ENCODE results near the gene REP15.

Gene REP15

DNA sequence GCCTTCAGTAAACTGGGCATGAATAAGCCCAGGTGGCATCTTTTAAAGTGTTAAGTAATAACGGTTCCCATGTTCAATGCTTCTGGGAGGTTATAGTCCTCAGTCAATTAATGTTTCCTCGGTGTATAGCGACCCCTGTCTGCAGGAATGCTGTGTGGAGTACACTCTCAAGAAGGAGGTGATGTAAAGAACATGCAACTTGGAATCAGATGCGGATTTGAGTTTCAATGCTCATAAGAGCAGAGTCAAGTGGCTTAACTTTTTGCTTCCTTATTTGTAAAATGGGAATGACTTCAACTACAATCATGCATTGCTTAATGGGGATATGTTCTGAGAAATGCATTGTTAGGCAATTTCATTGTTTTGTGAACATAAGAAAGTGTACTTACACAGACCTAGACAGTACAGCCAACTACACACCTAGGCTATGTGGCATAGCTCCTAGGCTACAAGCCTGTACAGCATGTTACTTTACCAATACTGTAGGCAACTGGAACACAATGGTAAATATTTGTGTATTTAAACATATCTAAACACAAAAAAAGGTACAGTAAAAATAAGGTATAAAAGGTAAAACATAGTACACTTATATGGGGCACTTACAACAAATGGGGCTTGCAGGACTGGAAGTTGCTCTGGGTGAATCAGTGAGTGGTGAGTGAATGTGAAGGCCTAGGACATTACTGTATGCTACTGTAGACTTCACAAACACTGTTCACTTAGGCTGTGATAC lies 7.6 kb downstream of the REP15 start:
- Histone ChIP-seq H3K4me3 (ENCODE audit: low read length) (no peak overlapping the region), H3K27me3 (ENCODE audit: control insufficient read depth, insufficient read depth, low read length) (no peaks in the 10 kb centered on the region), H3K4me1 (ENCODE audit: control insufficient read depth, low read depth, low read length) (no peaks in the 10 kb centered on the region), H3K9me3 (ENCODE audit: control insufficient read depth, low read depth, low read length) (no peaks in the 10 kb centered on the region), H3K36me3 (ENCODE audit: control insufficient read depth, low read depth, low read length) (no peaks in the 10 kb centered on the region), H3K27ac (ENCODE audit: low read length) (no peak overlapping the region), H3K9ac (ENCODE audit: low read length) (no peak overlapping the region)

- no peak overlapping the region for H3K27ac ChIP-seq (ENCODE audit: low read length)
- H3K27me3 ChIP-seq (ENCODE audit: control insufficient read depth, insufficient read depth, low read length) = no peaks in the 10 kb centered on the region
Measured at GRCh38 chr12:27705263-27705662, 9.0 kb downstream of the REP15 start.

DNA sequence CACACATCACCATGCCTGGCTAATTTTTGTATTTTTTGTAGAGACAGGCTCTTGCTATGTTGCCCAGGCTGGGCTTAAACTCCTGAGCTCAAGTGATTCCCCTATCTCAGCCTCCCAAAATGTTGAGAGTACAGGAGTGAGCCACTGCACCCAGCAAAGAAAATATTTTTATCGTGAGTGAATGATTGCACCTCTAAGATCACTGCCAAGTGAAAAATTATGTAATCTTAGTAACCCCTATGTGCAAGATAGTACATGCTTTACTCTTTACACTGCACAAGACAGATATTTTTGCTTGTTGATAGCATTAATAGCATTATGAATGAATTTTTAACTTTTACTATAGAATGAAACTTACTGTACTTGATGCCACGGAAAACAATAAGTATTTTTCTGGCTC lies 11.0 kb downstream of the REP15 start:
- no peaks in the 10 kb centered on the region for H3K36me3 ChIP-seq (ENCODE audit: control insufficient read depth, low read depth, low read length)
- no peak overlapping the region for H3K4me3 ChIP-seq (ENCODE audit: low read length)
- no peaks in the 10 kb centered on the region for H3K27me3 ChIP-seq (ENCODE audit: control insufficient read depth, insufficient read depth, low read length)
- H3K9me3 ChIP-seq (ENCODE audit: control insufficient read depth, low read depth, low read length) = no peaks in the 10 kb centered on the region
- H3K4me1 ChIP-seq (ENCODE audit: control insufficient read depth, low read depth, low read length) = no peaks in the 10 kb centered on the region
- no peak overlapping the region for H3K27ac ChIP-seq (ENCODE audit: low read length)
- no peak overlapping the region for H3K9ac ChIP-seq (ENCODE audit: low read length)

More at GRCh38 chr12:27705263-27705662, 9.0 kb downstream of the REP15 start:
- no peaks in the 10 kb centered on the region for H3K9me3 ChIP-seq (ENCODE audit: control insufficient read depth, low read depth, low read length)
- no peak overlapping the region for H3K9ac ChIP-seq (ENCODE audit: low read length)
- no peaks in the 10 kb centered on the region for H3K4me1 ChIP-seq (ENCODE audit: control insufficient read depth, low read depth, low read length)
- no peak overlapping the region for H3K4me3 ChIP-seq (ENCODE audit: low read length)
- no peaks in the 10 kb centered on the region for H3K36me3 ChIP-seq (ENCODE audit: control insufficient read depth, low read depth, low read length)

- Histone ChIP-seq H3K36me3 (ENCODE audit: control insufficient read depth, low read depth, low read length) (no peaks in the 10 kb centered on the region), H3K4me1 (ENCODE audit: control insufficient read depth, low read depth, low read length) (no peaks in the 10 kb centered on the region), H3K9ac (ENCODE audit: low read length) (no peak overlapping the region), H3K27me3 (ENCODE audit: control insufficient read depth, insufficient read depth, low read length) (no peaks in the 10 kb centered on the region), H3K9me3 (ENCODE audit: control insufficient read depth, low read depth, low read length) (no peaks in the 10 kb centered on the region), H3K4me3 (ENCODE audit: low read length) (no peak overlapping the region), H3K27ac (ENCODE audit: low read length) (no peak overlapping the region)
Measured at GRCh38 chr12:27709212-27709931, 13.1 kb downstream of the REP15 start.

GRCh38 chr12:27709932-27710591 lies 13.8 kb downstream of the REP15 start:
- H3K36me3 ChIP-seq (ENCODE audit: control insufficient read depth, low read depth, low read length) = no peaks in the 10 kb centered on the region
- peak overlapping the region; percentile 91 for H3K4me3 ChIP-seq (ENCODE audit: low read length)
- no peaks in the 10 kb centered on the region for H3K27me3 ChIP-seq (ENCODE audit: control insufficient read depth, insufficient read depth, low read length)
- peak overlapping the region; percentile 75 for H3K9ac ChIP-seq (ENCODE audit: low read length)
- H3K4me1 ChIP-seq (ENCODE audit: control insufficient read depth, low read depth, low read length) = no peaks in the 10 kb centered on the region
- no peak overlapping the region for H3K27ac ChIP-seq (ENCODE audit: low read length)
- H3K9me3 ChIP-seq (ENCODE audit: control insufficient read depth, low read depth, low read length) = no peaks in the 10 kb centered on the region

DNA sequence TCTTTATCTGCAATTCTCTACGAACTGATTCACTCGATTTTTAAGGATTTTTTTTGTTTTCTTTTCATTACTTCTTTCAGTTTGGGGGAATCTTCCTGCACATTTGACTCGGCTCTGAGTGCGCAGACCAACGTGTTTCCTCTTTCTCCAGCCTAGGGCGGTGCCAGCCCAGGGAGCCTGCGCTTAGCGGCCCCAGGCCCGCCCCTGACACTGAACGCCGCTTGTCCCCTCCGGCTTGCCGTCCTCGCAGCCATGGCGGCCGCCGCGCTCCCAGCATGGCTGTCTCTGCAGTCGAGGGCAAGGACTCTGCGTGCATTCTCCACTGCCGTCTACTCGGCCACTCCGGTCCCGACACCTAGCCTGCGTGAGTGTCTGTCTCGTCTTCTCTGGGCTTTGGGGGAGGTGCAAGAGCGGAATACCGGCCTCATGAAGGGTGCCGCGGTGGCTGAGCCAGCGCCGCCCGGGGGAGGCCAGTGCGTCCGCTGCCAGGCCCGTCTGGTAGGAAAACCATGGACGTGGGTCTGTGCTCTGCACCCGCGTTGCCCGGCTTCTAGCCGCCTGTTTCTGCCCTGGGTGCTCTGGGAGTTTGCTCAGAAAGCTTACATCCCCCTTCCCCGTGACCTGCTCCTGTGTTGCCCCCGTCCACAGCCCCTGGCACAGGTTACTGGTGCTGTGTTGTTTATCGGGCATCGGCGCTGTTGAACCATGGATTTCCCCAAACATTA lies 14.5 kb downstream of the REP15 start, which contains the start of gene MRPS35:
TSS of gene MRPS35 (plus strand) at position 241 of the 725 bp plus-strand sequence. CDS start at position 253, 12 bp downstream.
- H3K9ac ChIP-seq (ENCODE audit: low read length) = peak within 1 kb of the TSS; percentile 75
- peaks cover 3% of the 10 kb centered on the region for H3K36me3 ChIP-seq (ENCODE audit: control insufficient read depth, low read depth, low read length)
- H3K4me3 ChIP-seq (ENCODE audit: low read length) = peak within 1 kb of the TSS; percentile 91
- H3K27me3 ChIP-seq (ENCODE audit: control insufficient read depth, insufficient read depth, low read length) = no peaks in the 10 kb centered on the region
- H3K9me3 ChIP-seq (ENCODE audit: control insufficient read depth, low read depth, low read length) = no peaks in the 10 kb centered on the region
- H3K27ac ChIP-seq (ENCODE audit: low read length) = peak within 1 kb of the TSS; percentile 38
- H3K4me1 ChIP-seq (ENCODE audit: control insufficient read depth, low read depth, low read length) = no peaks in the 10 kb centered on the region

DNA sequence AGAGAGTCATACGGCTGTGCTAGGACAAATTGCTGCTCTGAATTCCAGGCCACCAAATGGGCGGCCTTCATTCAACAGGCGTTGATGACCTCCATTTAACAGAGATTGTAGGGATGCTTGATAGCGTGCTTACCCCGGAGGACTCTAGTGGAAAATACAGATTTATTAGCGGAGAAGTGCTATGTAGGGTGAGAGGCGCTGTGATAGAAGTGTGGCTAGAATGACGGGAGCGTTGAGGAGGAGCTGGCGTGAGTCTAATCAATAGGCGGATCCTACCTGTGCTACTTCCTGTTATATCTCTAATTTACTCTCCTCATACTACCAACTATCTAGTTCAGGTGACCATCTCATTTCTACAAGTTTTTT lies 15.1 kb downstream of the REP15 start:
- Histone ChIP-seq H3K4me1 (ENCODE audit: control insufficient read depth, low read depth, low read length) (no peaks in the 10 kb centered on the region), H3K27ac (ENCODE audit: low read length) (peak overlapping the region; percentile 38), H3K9ac (ENCODE audit: low read length) (peak overlapping the region; percentile 75), H3K4me3 (ENCODE audit: low read length) (peak overlapping the region; percentile 91), H3K27me3 (ENCODE audit: control insufficient read depth, insufficient read depth, low read length) (no peaks in the 10 kb centered on the region), H3K36me3 (ENCODE audit: control insufficient read depth, low read depth, low read length) (peaks cover 6% of the 10 kb centered on the region), H3K9me3 (ENCODE audit: control insufficient read depth, low read depth, low read length) (no peaks in the 10 kb centered on the region)

- Histone ChIP-seq H3K9ac (ENCODE audit: low read length) (no peak overlapping the region), H3K27me3 (ENCODE audit: control insufficient read depth, insufficient read depth, low read length) (no peaks in the 10 kb centered on the region)
Measured at GRCh38 chr12:27711967-27712366, 15.7 kb downstream of the REP15 start.

GRCh38 chr12:27723212-27723611 lies 27.0 kb downstream of the REP15 start:
- H3K9me3 ChIP-seq (ENCODE audit: control insufficient read depth, low read depth, low read length) = no peaks in the 10 kb centered on the region
- H3K4me3 ChIP-seq (ENCODE audit: low read length) = no peak overlapping the region
- H3K36me3 ChIP-seq (ENCODE audit: control insufficient read depth, low read depth, low read length) = peaks cover 44% of the 10 kb centered on the region
- no peak overlapping the region for H3K27ac ChIP-seq (ENCODE audit: low read length)
- no peak overlapping the region for H3K9ac ChIP-seq (ENCODE audit: low read length)
- no peaks in the 10 kb centered on the region for H3K27me3 ChIP-seq (ENCODE audit: control insufficient read depth, insufficient read depth, low read length)
- H3K4me1 ChIP-seq (ENCODE audit: control insufficient read depth, low read depth, low read length) = no peaks in the 10 kb centered on the region

More at GRCh38 chr12:27711967-27712366, 15.7 kb downstream of the REP15 start:
- Histone ChIP-seq H3K4me1 (ENCODE audit: control insufficient read depth, low read depth, low read length) (no peaks in the 10 kb centered on the region), H3K36me3 (ENCODE audit: control insufficient read depth, low read depth, low read length) (peaks cover 9% of the 10 kb centered on the region), H3K27ac (ENCODE audit: low read length) (no peak overlapping the region), H3K9me3 (ENCODE audit: control insufficient read depth, low read depth, low read length) (no peaks in the 10 kb centered on the region), H3K4me3 (ENCODE audit: low read length) (peak overlapping the region; percentile 91)

DNA sequence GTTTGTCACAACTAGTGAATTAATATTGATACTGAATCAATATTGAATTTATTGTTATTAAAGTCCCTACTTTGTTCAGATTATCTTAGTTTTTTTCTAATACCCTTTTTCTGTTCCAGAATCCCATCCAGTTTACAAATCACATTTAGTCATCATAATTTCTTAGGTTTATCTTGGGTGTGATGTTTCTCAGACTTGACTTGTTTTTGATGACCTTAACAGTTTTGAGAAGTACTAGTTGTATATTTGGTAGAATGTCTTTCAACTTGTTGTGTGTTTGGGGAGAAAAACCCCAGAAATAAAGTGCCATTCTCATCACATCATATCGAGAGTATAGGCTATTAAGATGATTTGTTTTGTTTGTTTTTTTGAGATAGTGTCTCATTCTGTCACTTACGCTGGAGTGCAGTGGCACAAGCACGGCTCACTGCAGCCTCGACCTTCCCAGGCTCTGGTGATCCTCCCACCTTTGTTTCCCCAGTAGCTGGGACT lies 33.9 kb downstream of the REP15 start:
- Histone ChIP-seq H3K9me3 (ENCODE audit: control insufficient read depth, low read depth, low read length) (no peaks in the 10 kb centered on the region), H3K27ac (ENCODE audit: low read length) (no peak overlapping the region), H3K4me1 (ENCODE audit: control insufficient read depth, low read depth, low read length) (no peaks in the 10 kb centered on the region), H3K9ac (ENCODE audit: low read length) (no peak overlapping the region), H3K27me3 (ENCODE audit: control insufficient read depth, insufficient read depth, low read length) (no peaks in the 10 kb centered on the region), H3K4me3 (ENCODE audit: low read length) (no peak overlapping the region), H3K36me3 (ENCODE audit: control insufficient read depth, low read depth, low read length) (peaks cover 34% of the 10 kb centered on the region)

- Histone ChIP-seq H3K9ac (ENCODE audit: low read length) (no peak overlapping the region), H3K27me3 (ENCODE audit: control insufficient read depth, insufficient read depth, low read length) (no peaks in the 10 kb centered on the region), H3K4me3 (ENCODE audit: low read length) (no peak overlapping the region), H3K27ac (ENCODE audit: low read length) (no peak overlapping the region), H3K36me3 (ENCODE audit: control insufficient read depth, low read depth, low read length) (peaks cover 27% of the 10 kb centered on the region), H3K9me3 (ENCODE audit: control insufficient read depth, low read depth, low read length) (no peaks in the 10 kb centered on the region), H3K4me1 (ENCODE audit: control insufficient read depth, low read depth, low read length) (no peaks in the 10 kb centered on the region)
Measured at GRCh38 chr12:27732281-27732680, 36.0 kb downstream of the REP15 start.

Data from iPS-18a (cell line).